PC-9 (cell line): ENCODE data around the gene ARHGEF26. TPM values are rescaled to one million over a fixed set of nuclear protein-coding genes. Genes with fewer than 3 reads are reported as not detected.

ENCODE experiments used
- BruUV-seq: library from RNA; stranded (reverse); fragments of 400-500 nt; replicated peaks from 2 replicates; lab custom pipeline; 2021; lab: Mats Ljungman, UMichigan
- CTCF ChIA-PET: fragments of 300-600 bp; sonication (Branson Sonifier 250); formaldehyde crosslinking; loops from one replicate; lab custom pipeline; 2022; ENCODE audit warnings: antibody characterized with exemption; lab: Charles Lee
- POLR2A ChIA-PET: fragments of 300-600 bp; sonication (Branson Sonifier 250); formaldehyde crosslinking; loops from one replicate; lab custom pipeline; 2022; ENCODE audit warnings: antibody characterized with exemption; ENCODE audit not compliant: unreplicated experiment; lab: Charles Lee
- DNase-seq, 2 experiments: peaks; one replicate each; pipeline versions ENCODE4 v3.0.0 to v3.0.0-alpha.2; 2015 to 2022; ENCODE audit warnings: mixed read lengths in 1 of 2
- H2AFZ ChIP-seq: fragments of 200-600 bp; sonication (generic); 2 replicates; pipeline ENCODE4 v1.8.1; 2017; ENCODE audit warnings: antibody characterized with exemption
- H3F3A ChIP-seq: fragments of 200-600 bp; sonication (generic); 2 replicates; pipeline ENCODE4 v1.8.1; 2017; ENCODE audit warnings: antibody characterized with exemption, mild to moderate bottlenecking, low read depth; ENCODE audit not compliant: insufficient read depth
- H3K27ac ChIP-seq: fragments of 200-600 bp; sonication (generic); 2 replicates; pipeline ENCODE4 v1.6.1; 2016; ENCODE audit warnings: mixed run types
- H3K27me3 ChIP-seq: fragments of 200-600 bp; sonication (generic); 2 replicates; pipeline ENCODE4 v1.6.1; 2016; ENCODE audit warnings: low read depth, mixed run types; ENCODE audit not compliant: insufficient read depth
- H3K36me3 ChIP-seq: fragments of 200-600 bp; sonication (generic); 2 replicates; pipeline ENCODE4 v1.6.1; 2016; ENCODE audit warnings: low read depth, mixed run types
- H3K4me1 ChIP-seq: fragments of 200-600 bp; sonication (generic); replicated peaks from 2 replicates; pipeline ENCODE4 v1.6.1; 2016; ENCODE audit warnings: mixed run types; ENCODE audit not compliant: insufficient read depth
- H3K4me2 ChIP-seq: fragments of 200-600 bp; sonication (generic); 2 replicates; pipeline ENCODE4 v1.6.1; 2017; ENCODE audit warnings: mixed run types
- H3K4me3 ChIP-seq: fragments of 200-600 bp; sonication (generic); 2 replicates; pipeline ENCODE4 v1.6.1; 2016; ENCODE audit warnings: mixed run types
- H3K79me2 ChIP-seq: fragments of 200-600 bp; sonication (generic); 2 replicates; pipeline ENCODE4 v1.6.1; 2017; ENCODE audit warnings: low read depth, mixed run types
- H3K9me2 ChIP-seq: fragments of 200-600 bp; sonication (generic); 2 replicates; pipeline ENCODE4 v1.8.1; 2017; ENCODE audit warnings: mild to moderate bottlenecking; ENCODE audit not compliant: insufficient read depth
- H3K9me3 ChIP-seq: fragments of 200-600 bp; sonication (generic); 2 replicates; pipeline ENCODE4 v1.8.1; 2016; ENCODE audit warnings: low read depth; ENCODE audit not compliant: insufficient read depth
- H4K20me1 ChIP-seq: fragments of 200-600 bp; sonication (generic); 2 replicates; pipeline ENCODE4 v1.8.1; 2017; ENCODE audit not compliant: insufficient read depth
- CTCF ChIP-seq: fragments of 200-600 bp; sonication (generic); conservative IDR thresholded peaks from 2 replicates; pipeline ENCODE4 v1.6.1; 2017; ENCODE audit warnings: mixed run types, antibody characterized with exemption, mild to moderate bottlenecking, moderate library complexity
- EZH2 ChIP-seq: fragments of 200-600 bp; sonication (generic); IDR thresholded peaks from 2 replicates; pipeline ENCODE4 v1.8.0; 2017; ENCODE audit warnings: antibody characterized with exemption, low read depth
- intact Hi-C: fragments of 100-400 bp; cut with micrococcal nuclease; formaldehyde crosslinking; loops from one replicate; pipeline ENCODE4 v1.10.0; 2022; ENCODE audit not compliant: unreplicated experiment
- total RNA-seq: library from RNA; stranded (reverse); gene quantifications from 2 replicates; pipeline ENCODE4 v1.2.3, GENCODE V29; 2021

ARHGEF26 gene
- total RNA-seq, 1 experiment from 2014 or later = 7.9 TPM

GRCh38 chr3:154081305-154081704 is 39.9 kb upstream of the ARHGEF26 start:
- CTCF ChIA-PET = no interaction called here
- H4K20me1 ChIP-seq = no peaks in the 10 kb centered on the region
- H3K27me3 ChIP-seq = no peaks in the 10 kb centered on the region
- peaks cover 8% of the 10 kb centered on the region for H3K4me1 ChIP-seq
- H3K79me2 ChIP-seq = no peaks in the 10 kb centered on the region
- H3K4me3 ChIP-seq = no peak overlapping the region
- POLR2A ChIA-PET = no interaction called here
- H3F3A ChIP-seq = no peaks in the 10 kb centered on the region
- intact Hi-C loops = no loop called here
- no peaks in the 10 kb centered on the region for H3K36me3 ChIP-seq
- no peak overlapping the region for H3K27ac ChIP-seq
- H3K4me2 ChIP-seq = no peak overlapping the region
- no peak overlapping the region for H2AFZ ChIP-seq
- DNase-seq = no peak
- TF ChIP-seq EZH2 (no peak), CTCF (no peak)
- BruUV-seq = no TSS peak
- peaks cover 3% of the 10 kb centered on the region; the same call in 1 of the 2 replicates for H3K9me3 ChIP-seq
- H3K9me2 ChIP-seq = no peaks in the 10 kb centered on the region

- Histone ChIP-seq H4K20me1 (no peaks in the 10 kb centered on the region), H3K79me2 (no peaks in the 10 kb centered on the region), H3K27ac (no peak overlapping the region), H3K9me2 (no peaks in the 10 kb centered on the region), H3K4me1 (peaks cover 21% of the 10 kb centered on the region), H3K4me3 (no peak overlapping the region), H3F3A (peaks cover 5% of the 10 kb centered on the region; the same call in 1 of the 2 replicates), H3K36me3 (no peaks in the 10 kb centered on the region), H3K9me3 (no peaks in the 10 kb centered on the region), H2AFZ (no peak overlapping the region), H3K4me2 (no peak overlapping the region), H3K27me3 (no peaks in the 10 kb centered on the region)
- POLR2A ChIA-PET = no interaction called here
- intact Hi-C loops = loop anchor here (5.0 kb wide), 1 partner anchor 97 kb away; no protein-coding TSS in a partner anchor
- TF ChIP-seq EZH2 (no peak), CTCF (no peak)
- no peak for DNase-seq
- no TSS peak for BruUV-seq
- CTCF ChIA-PET = no interaction called here
Measured at GRCh38 chr3:154085071-154085470, 36.1 kb upstream of the ARHGEF26 start.

- H4K20me1 ChIP-seq = no peaks in the 10 kb centered on the region
- peaks cover 9% of the 10 kb centered on the region; the same call in 1 of the 2 replicates for H3F3A ChIP-seq
- H3K27me3 ChIP-seq = no peaks in the 10 kb centered on the region
- H3K79me2 ChIP-seq = no peaks in the 10 kb centered on the region
- H3K9me3 ChIP-seq = no peaks in the 10 kb centered on the region
- H2AFZ ChIP-seq = no peak overlapping the region
- H3K9me2 ChIP-seq = no peaks in the 10 kb centered on the region
- H3K36me3 ChIP-seq = no peaks in the 10 kb centered on the region
- intact Hi-C loops = loop anchor here (5.0 kb wide), 1 partner anchor 97 kb away; no protein-coding TSS in a partner anchor
- H3K27ac ChIP-seq = no peak overlapping the region
- no peak overlapping the region for H3K4me3 ChIP-seq
- H3K4me1 ChIP-seq = peaks cover 28% of the 10 kb centered on the region
- ChIA-PET POLR2A (no interaction called here), CTCF (no interaction called here)
- no peak for TF ChIP-seq EZH2
- TF ChIP-seq CTCF = no peak
- DNase-seq = no peak
- no peak overlapping the region for H3K4me2 ChIP-seq
- no TSS peak for BruUV-seq
Measured at GRCh38 chr3:154085799-154086198, 35.4 kb upstream of the ARHGEF26 start.
